Smooth muscle cell (in vitro differentiated cells): ENCODE data around the gene KCNE1. TPM values are rescaled to one million over a fixed set of nuclear protein-coding genes. Genes with fewer than 3 reads are reported as not detected.

Experiments
- DNase-seq: peaks from one replicate; lab custom pipeline; 2025; ENCODE audit not compliant: unreplicated experiment; lab: John Stamatoyannopoulos, UW
- H2AFZ ChIP-seq: fragments of 200-600 bp; sonication (generic); 2 replicates; pipeline ENCODE4 v1.6.0; 2016; ENCODE audit warnings: antibody characterized with exemption, low read depth, mild to moderate bottlenecking
- H3F3A ChIP-seq: fragments of 200-600 bp; sonication (generic); 2 replicates; pipeline ENCODE4 v1.6.0; 2017; ENCODE audit warnings: antibody characterized with exemption, low read depth
- H3K27ac ChIP-seq: fragments of 200-600 bp; sonication (generic); 2 replicates; pipeline ENCODE4 v1.5.1; 2016; ENCODE audit warnings: low read depth, mild to moderate bottlenecking
- H3K27me3 ChIP-seq: fragments of 200-600 bp; sonication (generic); 2 replicates; pipeline ENCODE4 v1.6.1; 2016; ENCODE audit warnings: low read depth, mild to moderate bottlenecking
- H3K36me3 ChIP-seq: fragments of 200-600 bp; sonication (generic); 2 replicates; pipeline ENCODE4 v1.5.1; 2016; ENCODE audit warnings: low read depth
- H3K4me1 ChIP-seq: fragments of 200-600 bp; sonication (generic); 2 replicates; pipeline ENCODE4 v1.5.1; 2016; ENCODE audit warnings: low read depth
- H3K4me2 ChIP-seq: fragments of 200-600 bp; sonication (generic); 2 replicates; pipeline ENCODE4 v1.6.0; 2016; ENCODE audit warnings: mild to moderate bottlenecking
- H3K4me3 ChIP-seq: fragments of 200-600 bp; sonication (generic); 2 replicates; pipeline ENCODE4 v1.5.1; 2016; ENCODE audit warnings: mild to moderate bottlenecking
- H3K79me2 ChIP-seq: fragments of 200-600 bp; sonication (generic); 2 replicates; pipeline ENCODE4 v1.6.0; 2016; ENCODE audit warnings: low read depth, mild to moderate bottlenecking
- H3K9ac ChIP-seq: fragments of 200-600 bp; sonication (generic); 2 replicates; pipeline ENCODE4 v1.6.0; 2016; ENCODE audit warnings: low read depth
- H3K9me3 ChIP-seq: fragments of 200-600 bp; sonication (generic); replicated peaks from 2 replicates; pipeline ENCODE4 v1.5.1; 2016; ENCODE audit warnings: low read depth
- H4K20me1 ChIP-seq: fragments of 200-600 bp; sonication (generic); 2 replicates; pipeline ENCODE4 v1.6.0; 2016; ENCODE audit warnings: low read depth
- WGBS: methylation state at CpG from one replicate; pipeline ENCODE4 v1.1.7; 2016; ENCODE audit warnings: low lambda C conversion rate; 5-methylcytosine and 5-hydroxymethylcytosine counted together
- polyA plus RNA-seq: library from polyadenylated mRNA; unstranded; fragments of >200 nt; fragmentation: Nextera tagmentation; extraction: Ambion mirVana; gene quantifications from 2 replicates; pipeline ENCODE4 v1.2.1, GENCODE V29; 2016
- total RNA-seq: library from RNA; depleted of rRNA; stranded (reverse); fragments of >200 nt; gene quantifications from 2 replicates; pipeline ENCODE4 v1.2.3, GENCODE V29; 2014
- TF ChIP-seq, protein P1 (sequence below): fragments of 200-600 bp; sonication (generic); IDR thresholded peaks from 2 replicates; pipeline ENCODE4 v1.5.1; 2017; ENCODE audit warnings: borderline replicate concordance, mild to moderate bottlenecking, antibody characterized with exemption; ENCODE audit not compliant: insufficient read depth, poor library complexity, severe bottlenecking

Gene KCNE1
- total RNA-seq: 1.3 TPM in 1 of 2 replicates, not detected in the other
- polyA plus RNA-seq: 0.16 and 1.2 TPM in 2 replicates

DNA sequence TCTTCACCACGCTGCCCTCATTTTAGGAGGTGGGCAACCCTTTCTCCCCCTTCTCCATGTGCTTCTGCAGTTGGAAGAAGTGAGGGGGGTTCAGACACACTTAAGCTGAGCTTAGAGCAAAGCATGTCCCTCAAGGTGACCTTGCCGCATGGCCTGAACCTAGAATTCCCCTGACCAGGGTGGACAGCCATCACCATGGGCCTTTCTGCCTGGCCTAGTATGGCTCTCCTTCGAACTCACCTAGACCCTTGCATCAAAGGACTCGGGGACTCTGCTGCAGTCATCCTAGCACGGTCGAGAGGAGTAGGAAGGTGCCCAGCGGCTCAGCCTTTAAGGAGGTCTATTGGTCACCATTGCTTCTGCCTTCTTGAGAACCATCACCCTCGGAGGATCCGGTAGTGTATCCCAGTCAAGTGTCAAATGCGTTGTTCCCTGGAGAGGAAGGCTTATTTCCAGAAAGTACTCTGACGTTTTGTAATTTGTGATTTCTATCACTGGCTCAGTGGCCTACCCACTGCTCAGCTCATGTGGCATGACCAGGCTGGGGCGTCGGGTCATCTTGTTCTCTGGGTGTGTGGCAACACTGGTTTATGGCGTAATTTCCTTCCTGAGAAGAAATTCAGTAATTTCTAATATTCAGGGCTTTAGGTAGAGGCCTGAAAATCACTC lies at the start of gene KCNE1:
KCNE1 (minus strand) TSS at position 424 of the 669 bp plus-strand sequence. CDS start 62,576 bp downstream, outside the sequence.
- TF ChIP-seq, protein P1, sequence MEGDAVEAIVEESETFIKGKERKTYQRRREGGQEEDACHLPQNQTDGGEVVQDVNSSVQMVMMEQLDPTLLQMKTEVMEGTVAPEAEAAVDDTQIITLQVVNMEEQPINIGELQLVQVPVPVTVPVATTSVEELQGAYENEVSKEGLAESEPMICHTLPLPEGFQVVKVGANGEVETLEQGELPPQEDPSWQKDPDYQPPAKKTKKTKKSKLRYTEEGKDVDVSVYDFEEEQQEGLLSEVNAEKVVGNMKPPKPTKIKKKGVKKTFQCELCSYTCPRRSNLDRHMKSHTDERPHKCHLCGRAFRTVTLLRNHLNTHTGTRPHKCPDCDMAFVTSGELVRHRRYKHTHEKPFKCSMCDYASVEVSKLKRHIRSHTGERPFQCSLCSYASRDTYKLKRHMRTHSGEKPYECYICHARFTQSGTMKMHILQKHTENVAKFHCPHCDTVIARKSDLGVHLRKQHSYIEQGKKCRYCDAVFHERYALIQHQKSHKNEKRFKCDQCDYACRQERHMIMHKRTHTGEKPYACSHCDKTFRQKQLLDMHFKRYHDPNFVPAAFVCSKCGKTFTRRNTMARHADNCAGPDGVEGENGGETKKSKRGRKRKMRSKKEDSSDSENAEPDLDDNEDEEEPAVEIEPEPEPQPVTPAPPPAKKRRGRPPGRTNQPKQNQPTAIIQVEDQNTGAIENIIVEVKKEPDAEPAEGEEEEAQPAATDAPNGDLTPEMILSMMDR: no peak

DNA sequence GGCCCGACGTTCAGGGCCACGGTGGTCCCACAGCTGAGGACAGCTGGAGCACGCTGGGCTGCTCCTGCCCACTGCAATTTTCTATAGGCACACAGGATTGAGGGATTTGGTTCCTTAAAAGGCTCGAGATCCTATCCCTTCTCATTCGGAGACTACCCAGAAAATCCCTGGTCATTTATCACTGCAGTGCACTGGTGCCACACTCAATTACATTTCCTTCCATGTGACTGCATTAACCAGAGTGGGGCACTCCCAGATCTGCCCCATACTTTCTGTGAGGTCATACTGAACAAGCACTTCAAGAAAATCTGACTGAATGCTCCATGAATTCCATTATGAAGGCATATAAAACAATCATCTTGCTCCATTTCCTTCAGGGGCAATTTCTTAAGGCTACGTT lies 49.8 kb upstream of the KCNE1 start:
- no peak overlapping the region for H3K9ac ChIP-seq
- no peaks in the 10 kb centered on the region for H3K27me3 ChIP-seq
- no peaks in the 10 kb centered on the region for H3K9me3 ChIP-seq
- H3K4me1 ChIP-seq: no peaks in the 10 kb centered on the region
- H3K27ac ChIP-seq: no peak overlapping the region
- no peaks in the 10 kb centered on the region for H3K36me3 ChIP-seq
- no peaks in the 10 kb centered on the region for H3K79me2 ChIP-seq
- 95% methylated on average over 7 of the region's 7 CpGs for WGBS
- H2AFZ ChIP-seq: no peak overlapping the region
- H3K4me3 ChIP-seq: no peak overlapping the region
- no peaks in the 10 kb centered on the region for H4K20me1 ChIP-seq
- DNase-seq: no peak
- H3F3A ChIP-seq: no peaks in the 10 kb centered on the region
- no peak overlapping the region for H3K4me2 ChIP-seq
- TF ChIP-seq, protein P1: no peak

More for the DNA sequence above, at the start of gene KCNE1:
- H3K79me2 ChIP-seq: no peaks in the 10 kb centered on the region
- no peaks in the 10 kb centered on the region for H4K20me1 ChIP-seq
- WGBS: 93% methylated on average over 14 of the region's 14 CpGs
- no peaks in the 10 kb centered on the region for H3K36me3 ChIP-seq
- no peak within 1 kb of the TSS for H3K27ac ChIP-seq
- no peaks in the 10 kb centered on the region for H3F3A ChIP-seq
- no peaks in the 10 kb centered on the region for H3K9me3 ChIP-seq
- no peak within 1 kb of the TSS for H3K9ac ChIP-seq
- no peaks in the 10 kb centered on the region for H3K27me3 ChIP-seq
- H2AFZ ChIP-seq: no peak within 1 kb of the TSS
- DNase-seq: no peak
- no peaks in the 10 kb centered on the region for H3K4me1 ChIP-seq
- no peak within 1 kb of the TSS for H3K4me3 ChIP-seq
- no peak within 1 kb of the TSS for H3K4me2 ChIP-seq

DNA sequence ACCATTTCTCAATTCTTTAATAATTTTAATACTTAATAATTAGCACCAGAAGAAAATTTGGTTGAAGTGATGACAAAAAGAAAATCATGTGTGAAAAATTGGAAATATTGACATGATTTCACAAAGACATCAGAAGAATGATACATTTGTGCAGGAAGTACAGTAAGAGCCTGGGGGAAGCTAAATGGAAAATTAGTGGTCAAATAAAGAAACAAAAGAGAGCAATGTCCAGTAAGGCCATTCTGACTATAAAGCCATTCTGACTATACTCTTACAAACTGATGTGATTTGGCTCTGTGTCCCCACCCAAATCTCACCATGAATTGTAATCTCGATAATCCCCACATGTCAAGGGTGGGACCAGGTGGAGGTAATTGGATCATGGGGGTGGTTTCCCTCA lies 48.6 kb upstream of the KCNE1 start:
- 0% methylated on average over 1 of the region's 1 CpG for WGBS
- no peak overlapping the region for H2AFZ ChIP-seq
- H3K4me1 ChIP-seq: no peaks in the 10 kb centered on the region
- no peak overlapping the region for H3K9ac ChIP-seq
- no peak overlapping the region for H3K4me2 ChIP-seq
- no peaks in the 10 kb centered on the region for H3F3A ChIP-seq
- TF ChIP-seq, protein P1: no peak
- no peaks in the 10 kb centered on the region for H3K79me2 ChIP-seq
- no peak for DNase-seq
- no peaks in the 10 kb centered on the region for H4K20me1 ChIP-seq
- no peak overlapping the region for H3K4me3 ChIP-seq
- no peaks in the 10 kb centered on the region for H3K27me3 ChIP-seq
- no peak overlapping the region for H3K27ac ChIP-seq
- no peaks in the 10 kb centered on the region for H3K36me3 ChIP-seq
- H3K9me3 ChIP-seq: no peaks in the 10 kb centered on the region

DNA sequence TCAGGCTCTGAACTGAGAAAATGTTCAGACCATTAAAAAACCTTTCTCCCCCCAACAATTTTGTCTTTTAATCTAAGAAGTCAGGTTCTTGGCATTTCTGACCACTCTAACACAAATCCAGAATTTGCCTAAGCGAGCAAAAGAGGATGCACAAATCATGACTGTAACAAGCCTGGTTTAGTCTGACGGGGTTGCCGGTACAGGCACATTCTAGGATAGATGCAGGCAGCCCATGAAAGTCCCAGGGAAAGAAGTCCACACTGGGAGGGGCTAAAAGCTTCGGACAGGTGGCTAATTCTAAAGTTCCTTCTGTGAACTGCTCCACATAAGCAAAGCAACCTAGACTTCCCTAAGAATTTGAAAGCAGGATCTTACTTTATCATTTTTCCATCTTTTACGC lies 48.0 kb upstream of the KCNE1 start:
- 94% methylated on average over 5 of the region's 5 CpGs for WGBS
- TF ChIP-seq, protein P1: no peak
- DNase-seq: no peak
- Histone ChIP-seq H3K36me3 (no peaks in the 10 kb centered on the region), H3K4me2 (no peak overlapping the region), H2AFZ (no peak overlapping the region), H3K27ac (no peak overlapping the region), H3F3A (no peaks in the 10 kb centered on the region), H3K27me3 (no peaks in the 10 kb centered on the region), H3K9ac (no peak overlapping the region), H3K4me3 (no peak overlapping the region), H4K20me1 (no peaks in the 10 kb centered on the region), H3K79me2 (no peaks in the 10 kb centered on the region), H3K4me1 (no peaks in the 10 kb centered on the region), H3K9me3 (no peaks in the 10 kb centered on the region)
